HFFc6 (cell line): ENCODE results near the gene ZNF107. TPM values are rescaled to one million over a fixed set of nuclear protein-coding genes. Genes with fewer than 3 reads are reported as not detected.

Source experiments
- DNase-seq: peaks from one replicate; pipeline ENCODE4 v3.0.0-alpha.2; 2018
- H3K27ac Mint-ChIP-seq: 2 replicates; pipeline ENCODE4 v1.8.0; 2020; ENCODE audit warnings: mild to moderate bottlenecking, mixed read lengths
- H3K27me3 Mint-ChIP-seq: 2 replicates; pipeline ENCODE4 v1.8.0; 2021; ENCODE audit warnings: mild to moderate bottlenecking, moderate library complexity, mixed read lengths; ENCODE audit not compliant: insufficient read depth
- H3K36me3 Mint-ChIP-seq: 2 replicates; pipeline ENCODE4 v1.8.0; 2021; ENCODE audit warnings: low read depth, mixed read lengths
- H3K4me1 Mint-ChIP-seq: 2 replicates; pipeline ENCODE4 v1.8.0; 2020; ENCODE audit warnings: low read depth, mixed read lengths
- H3K4me3 Mint-ChIP-seq: 2 replicates; pipeline ENCODE4 v1.8.0; 2020; ENCODE audit warnings: mild to moderate bottlenecking, moderate library complexity, mixed read lengths
- H3K9me3 Mint-ChIP-seq: 2 replicates; pipeline ENCODE4 v1.8.0; 2020; ENCODE audit warnings: mild to moderate bottlenecking, mixed read lengths
- CTCF ChIP-seq: fragments of 200-600 bp; sonication (generic); IDR thresholded peaks from 2 replicates; pipeline ENCODE4 v1.5.0; 2021; ENCODE audit warnings: antibody characterized with exemption, mild to moderate bottlenecking
- total RNA-seq, 6 experiments: library from RNA; stranded (reverse); fragmentation: NEBNext Ultra II Directional; extraction: Animal tissue kit (Norgen Biotek cat#: 25700); gene quantifications; 2 replicates in 1 of 6; 3 replicates in 5 of 6; pipeline ENCODE4 v1.2.3, GENCODE V29; 2021

The ZNF107 gene
- total RNA-seq, 6 experiments from 2014 or later, result 2.5 to 3.9 (median 3.4) TPM

- H3K4me3 Mint-ChIP-seq, result no peak overlapping the region
- DNase-seq, result no peak
- no peaks in the 10 kb centered on the region for H3K36me3 Mint-ChIP-seq
- H3K4me1 Mint-ChIP-seq, result no peaks in the 10 kb centered on the region
- H3K27ac Mint-ChIP-seq, result no peak overlapping the region
- no peak for TF ChIP-seq CTCF
- H3K9me3 Mint-ChIP-seq, result no peaks in the 10 kb centered on the region
- peaks cover 2% of the 10 kb centered on the region; the same call in 1 of the 2 replicates for H3K27me3 Mint-ChIP-seq
Observed at GRCh38 chr7:64626083-64626469, 39.9 kb upstream of the ZNF107 start.

- H3K4me1 Mint-ChIP-seq, result no peaks in the 10 kb centered on the region
- H3K27ac Mint-ChIP-seq, result no peak overlapping the region
- H3K9me3 Mint-ChIP-seq, result no peaks in the 10 kb centered on the region
- TF ChIP-seq CTCF, result no peak
- H3K36me3 Mint-ChIP-seq, result no peaks in the 10 kb centered on the region
- no peak for DNase-seq
- H3K27me3 Mint-ChIP-seq, result peaks cover 2% of the 10 kb centered on the region; the same call in 1 of the 2 replicates
- H3K4me3 Mint-ChIP-seq, result no peak overlapping the region
Observed at GRCh38 chr7:64626557-64626956, 39.4 kb upstream of the ZNF107 start.

GRCh38 chr7:64628192-64628591, 37.7 kb upstream of the ZNF107 start:
- DNase-seq, result no peak
- H3K36me3 Mint-ChIP-seq, result no peaks in the 10 kb centered on the region
- H3K27me3 Mint-ChIP-seq, result peaks cover under 1% of the 10 kb centered on the region; the same call in 1 of the 2 replicates
- no peak overlapping the region for H3K4me3 Mint-ChIP-seq
- TF ChIP-seq CTCF, result no peak
- H3K4me1 Mint-ChIP-seq, result no peaks in the 10 kb centered on the region
- no peaks in the 10 kb centered on the region for H3K9me3 Mint-ChIP-seq
- no peak overlapping the region for H3K27ac Mint-ChIP-seq

GRCh38 chr7:64628721-64629120, 37.2 kb upstream of the ZNF107 start:
- H3K4me3 Mint-ChIP-seq, result no peak overlapping the region
- H3K4me1 Mint-ChIP-seq, result no peaks in the 10 kb centered on the region
- DNase-seq, result no peak
- H3K27me3 Mint-ChIP-seq, result no peaks in the 10 kb centered on the region
- H3K9me3 Mint-ChIP-seq, result no peaks in the 10 kb centered on the region
- H3K36me3 Mint-ChIP-seq, result no peaks in the 10 kb centered on the region
- no peak overlapping the region for H3K27ac Mint-ChIP-seq
- TF ChIP-seq CTCF, result no peak

- TF ChIP-seq CTCF, result peak; percentile 71
- DNase-seq, result peak; percentile 7
- H3K4me3 Mint-ChIP-seq, result no peak overlapping the region
- H3K9me3 Mint-ChIP-seq, result peaks cover 7% of the 10 kb centered on the region; the same call in 1 of the 2 replicates
- H3K27me3 Mint-ChIP-seq, result no peaks in the 10 kb centered on the region
- H3K4me1 Mint-ChIP-seq, result no peaks in the 10 kb centered on the region
- no peak overlapping the region for H3K27ac Mint-ChIP-seq
- H3K36me3 Mint-ChIP-seq, result no peaks in the 10 kb centered on the region
Observed at GRCh38 chr7:64630496-64630895, 35.4 kb upstream of the ZNF107 start.

- no peak overlapping the region for H3K27ac Mint-ChIP-seq
- no peak for TF ChIP-seq CTCF
- H3K4me1 Mint-ChIP-seq, result no peaks in the 10 kb centered on the region
- DNase-seq, result no peak
- H3K4me3 Mint-ChIP-seq, result no peak overlapping the region
- H3K27me3 Mint-ChIP-seq, result no peaks in the 10 kb centered on the region
- H3K36me3 Mint-ChIP-seq, result no peaks in the 10 kb centered on the region
- peaks cover 7% of the 10 kb centered on the region; the same call in 1 of the 2 replicates for H3K9me3 Mint-ChIP-seq
Observed at GRCh38 chr7:64632029-64632428, 33.9 kb upstream of the ZNF107 start.
